ENCODE results near the gene HEATR1.

GRCh38 chr1:236615399-236616148, 11.3 kb upstream of the HEATR1 start:
- TF ChIP-seq, protein P1, sequence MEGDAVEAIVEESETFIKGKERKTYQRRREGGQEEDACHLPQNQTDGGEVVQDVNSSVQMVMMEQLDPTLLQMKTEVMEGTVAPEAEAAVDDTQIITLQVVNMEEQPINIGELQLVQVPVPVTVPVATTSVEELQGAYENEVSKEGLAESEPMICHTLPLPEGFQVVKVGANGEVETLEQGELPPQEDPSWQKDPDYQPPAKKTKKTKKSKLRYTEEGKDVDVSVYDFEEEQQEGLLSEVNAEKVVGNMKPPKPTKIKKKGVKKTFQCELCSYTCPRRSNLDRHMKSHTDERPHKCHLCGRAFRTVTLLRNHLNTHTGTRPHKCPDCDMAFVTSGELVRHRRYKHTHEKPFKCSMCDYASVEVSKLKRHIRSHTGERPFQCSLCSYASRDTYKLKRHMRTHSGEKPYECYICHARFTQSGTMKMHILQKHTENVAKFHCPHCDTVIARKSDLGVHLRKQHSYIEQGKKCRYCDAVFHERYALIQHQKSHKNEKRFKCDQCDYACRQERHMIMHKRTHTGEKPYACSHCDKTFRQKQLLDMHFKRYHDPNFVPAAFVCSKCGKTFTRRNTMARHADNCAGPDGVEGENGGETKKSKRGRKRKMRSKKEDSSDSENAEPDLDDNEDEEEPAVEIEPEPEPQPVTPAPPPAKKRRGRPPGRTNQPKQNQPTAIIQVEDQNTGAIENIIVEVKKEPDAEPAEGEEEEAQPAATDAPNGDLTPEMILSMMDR (IDR thresholded peaks at IDR 0.05): no peak
- no peak for TF ChIP-seq POLR2A (IDR thresholded peaks at IDR 0.05)

Data from testis (tissue), 2 donors.